Neural progenitor cell (in vitro differentiated cells): ENCODE measurements around the gene MFAP5. TPM values are rescaled to one million over a fixed set of nuclear protein-coding genes. Genes with fewer than 3 reads are reported as not detected.

Source experiments
- DNase-seq: peaks from one replicate; pipeline ENCODE4 v3.0.0-alpha.2; 2016; ENCODE audit warnings: low spot score
- H2AFZ ChIP-seq: fragments of 200-600 bp; sonication (generic); replicated peaks from 2 replicates; pipeline ENCODE4 v1.6.1; 2016; ENCODE audit warnings: antibody characterized with exemption
- H3F3A ChIP-seq: fragments of 200-600 bp; sonication (generic); 2 replicates; pipeline ENCODE4 v1.6.1; 2016; ENCODE audit warnings: antibody characterized with exemption, low read depth
- H3K27ac ChIP-seq: fragments of 200-600 bp; sonication (generic); 2 replicates; pipeline ENCODE4 v1.5.1; 2016; ENCODE audit warnings: mild to moderate bottlenecking
- H3K27me3 ChIP-seq: fragments of 200-600 bp; sonication (generic); 2 replicates; pipeline ENCODE4 v1.6.1; 2016; ENCODE audit warnings: mild to moderate bottlenecking, moderate library complexity
- H3K36me3 ChIP-seq: fragments of 200-600 bp; sonication (generic); 2 replicates; pipeline ENCODE4 v1.5.1; 2016
- H3K4me1 ChIP-seq: fragments of 200-600 bp; sonication (generic); 2 replicates; pipeline ENCODE4 v1.6.1; 2016; ENCODE audit warnings: mixed run types
- H3K4me2 ChIP-seq: fragments of 200-600 bp; sonication (generic); 2 replicates; pipeline ENCODE4 v1.6.1; 2016
- H3K4me3 ChIP-seq: fragments of 200-600 bp; sonication (generic); 2 replicates; pipeline ENCODE4 v1.5.1; 2016
- H3K79me2 ChIP-seq: fragments of 200-600 bp; sonication (generic); 2 replicates; pipeline ENCODE4 v1.6.1; 2016; ENCODE audit warnings: low read depth
- H3K9ac ChIP-seq: fragments of 200-600 bp; sonication (generic); 2 replicates; pipeline ENCODE4 v1.6.1; 2016
- H3K9me3 ChIP-seq: fragments of 200-600 bp; sonication (generic); 2 replicates; pipeline ENCODE4 v1.5.1; 2016; ENCODE audit warnings: low read depth
- H4K20me1 ChIP-seq: fragments of 200-600 bp; sonication (generic); 2 replicates; pipeline ENCODE4 v1.6.1; 2016; ENCODE audit warnings: low read depth
- H3K27ac Mint-ChIP-seq: 3 replicates; pipeline ENCODE4 v1.8.0; 2021; ENCODE audit warnings: mixed read lengths
- H3K27me3 Mint-ChIP-seq: 2 replicates; pipeline ENCODE4 v1.8.0; 2022; ENCODE audit warnings: low read depth, mild to moderate bottlenecking, inconsistent platforms, moderate library complexity, mixed read lengths; ENCODE audit not compliant: insufficient read depth
- H3K36me3 Mint-ChIP-seq: 3 replicates; pipeline ENCODE4 v1.8.0; 2021; ENCODE audit warnings: mixed read lengths
- H3K4me1 Mint-ChIP-seq: 3 replicates; pipeline ENCODE4 v1.8.0; 2021; ENCODE audit warnings: mixed read lengths
- H3K4me3 Mint-ChIP-seq: 3 replicates; pipeline ENCODE4 v1.8.0; 2021; ENCODE audit warnings: mild to moderate bottlenecking, moderate library complexity, mixed read lengths
- H3K9me3 Mint-ChIP-seq: 3 replicates; pipeline ENCODE4 v1.8.0; 2020; ENCODE audit warnings: mixed read lengths
- EZH2 ChIP-seq: fragments of 200-600 bp; sonication (generic); IDR thresholded peaks from 2 replicates; pipeline ENCODE4 v1.6.1; 2017; ENCODE audit warnings: antibody characterized with exemption, mild to moderate bottlenecking, moderate library complexity
- EZH2phosphoT487 ChIP-seq: fragments of 200-600 bp; sonication (generic); IDR thresholded peaks from 2 replicates; pipeline ENCODE4 v1.6.1; 2017; ENCODE audit warnings: antibody characterized with exemption
- small RNA-seq: library from RNA; depleted of rRNA; stranded (forward); fragments of <200 nt; gene quantifications from one replicate; pipeline ENCODE3, GENCODE V24; 2015
- total RNA-seq: library from RNA; depleted of rRNA; stranded (reverse); fragments of >200 nt; gene quantifications from 2 replicates; pipeline ENCODE4 v1.2.3, GENCODE V29; 2015; ENCODE audit warnings: low replicate concordance
- TF ChIP-seq, protein P1 (sequence below): fragments of 200-600 bp; sonication (generic); IDR thresholded peaks from 2 replicates; pipeline ENCODE4 v1.5.1; 2017; ENCODE audit warnings: antibody characterized with exemption, mild to moderate bottlenecking

MFAP5 gene
- total RNA-seq, 1 donor from 2014 or later: not detected

DNA sequence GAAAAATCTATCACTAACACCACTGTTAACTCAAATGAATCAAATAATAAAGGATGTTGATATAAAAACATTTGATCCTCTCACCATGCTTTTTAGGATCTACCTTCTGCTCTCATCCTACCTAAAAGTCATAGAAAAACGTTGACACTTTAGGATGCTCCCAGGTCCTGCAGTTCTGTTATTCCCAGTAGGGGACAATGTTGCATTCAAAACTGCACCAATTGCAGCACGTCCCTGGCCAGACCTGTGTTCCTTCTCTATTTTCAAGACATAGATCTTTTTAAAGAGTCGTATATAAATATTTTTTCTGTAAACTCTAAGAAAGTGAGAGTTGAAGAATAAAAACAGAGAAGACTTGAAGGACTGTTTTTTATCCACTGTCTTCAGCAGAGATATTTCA lies 58.8 kb downstream of the MFAP5 start:
- H3K4me3 Mint-ChIP-seq: no peak overlapping the region
- no peaks in the 10 kb centered on the region for H3K36me3 Mint-ChIP-seq
- Histone ChIP-seq H3K9ac (no peak overlapping the region), H3K36me3 (no peaks in the 10 kb centered on the region), H3K79me2 (no peaks in the 10 kb centered on the region), H3K4me3 (no peak overlapping the region), H3K27me3 (no peaks in the 10 kb centered on the region), H4K20me1 (no peaks in the 10 kb centered on the region), H3K4me2 (no peak overlapping the region), H2AFZ (peak overlapping the region; percentile 90), H3F3A (no peaks in the 10 kb centered on the region), H3K9me3 (no peaks in the 10 kb centered on the region), H3K27ac (no peak overlapping the region), H3K4me1 (peaks cover 5% of the 10 kb centered on the region)
- no peak for DNase-seq
- H3K27me3 Mint-ChIP-seq: no peaks in the 10 kb centered on the region
- no peaks in the 10 kb centered on the region for H3K9me3 Mint-ChIP-seq
- no peak overlapping the region for H3K27ac Mint-ChIP-seq
- TF ChIP-seq, protein P1, sequence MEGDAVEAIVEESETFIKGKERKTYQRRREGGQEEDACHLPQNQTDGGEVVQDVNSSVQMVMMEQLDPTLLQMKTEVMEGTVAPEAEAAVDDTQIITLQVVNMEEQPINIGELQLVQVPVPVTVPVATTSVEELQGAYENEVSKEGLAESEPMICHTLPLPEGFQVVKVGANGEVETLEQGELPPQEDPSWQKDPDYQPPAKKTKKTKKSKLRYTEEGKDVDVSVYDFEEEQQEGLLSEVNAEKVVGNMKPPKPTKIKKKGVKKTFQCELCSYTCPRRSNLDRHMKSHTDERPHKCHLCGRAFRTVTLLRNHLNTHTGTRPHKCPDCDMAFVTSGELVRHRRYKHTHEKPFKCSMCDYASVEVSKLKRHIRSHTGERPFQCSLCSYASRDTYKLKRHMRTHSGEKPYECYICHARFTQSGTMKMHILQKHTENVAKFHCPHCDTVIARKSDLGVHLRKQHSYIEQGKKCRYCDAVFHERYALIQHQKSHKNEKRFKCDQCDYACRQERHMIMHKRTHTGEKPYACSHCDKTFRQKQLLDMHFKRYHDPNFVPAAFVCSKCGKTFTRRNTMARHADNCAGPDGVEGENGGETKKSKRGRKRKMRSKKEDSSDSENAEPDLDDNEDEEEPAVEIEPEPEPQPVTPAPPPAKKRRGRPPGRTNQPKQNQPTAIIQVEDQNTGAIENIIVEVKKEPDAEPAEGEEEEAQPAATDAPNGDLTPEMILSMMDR: peak; percentile 47
- TF ChIP-seq EZH2 (no peak), EZH2phosphoT487 (no peak)
- H3K4me1 Mint-ChIP-seq: no peaks in the 10 kb centered on the region

DNA sequence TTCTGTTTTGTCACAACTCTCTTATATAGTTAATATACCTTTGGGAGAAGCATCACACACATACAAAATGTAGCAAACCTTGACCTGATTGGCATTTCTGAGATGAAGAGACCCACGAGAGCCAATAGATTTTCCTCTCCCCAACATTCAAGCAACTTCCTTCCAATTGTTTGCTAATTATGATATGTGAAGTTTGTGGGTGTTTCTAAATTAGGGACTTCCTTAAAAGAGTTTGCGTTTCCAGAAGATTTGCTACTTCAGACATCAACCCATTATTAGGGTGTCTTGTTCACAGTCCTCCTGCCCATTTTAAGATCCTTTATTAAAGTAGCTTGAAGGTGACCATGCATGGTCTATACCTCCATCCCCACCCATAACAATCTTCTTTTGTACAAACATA lies 59.3 kb downstream of the MFAP5 start:
- no peak for DNase-seq
- no peak overlapping the region for H3K9ac ChIP-seq
- Mint-ChIP-seq H3K4me3 (no peak overlapping the region), H3K27me3 (no peaks in the 10 kb centered on the region), H3K36me3 (no peaks in the 10 kb centered on the region), H3K4me1 (no peaks in the 10 kb centered on the region), H3K9me3 (no peaks in the 10 kb centered on the region), H3K27ac (no peak overlapping the region)
- no peaks in the 10 kb centered on the region for H3K36me3 ChIP-seq
- H3K4me1 ChIP-seq: peaks cover 5% of the 10 kb centered on the region
- TF ChIP-seq EZH2 (no peak), EZH2phosphoT487 (no peak)
- TF ChIP-seq, protein P1: no peak
- no peak overlapping the region for H3K27ac ChIP-seq
- no peaks in the 10 kb centered on the region for H3K9me3 ChIP-seq
- no peak overlapping the region for H3K4me3 ChIP-seq
- H3K4me2 ChIP-seq: no peak overlapping the region
- H3K79me2 ChIP-seq: no peaks in the 10 kb centered on the region
- H3F3A ChIP-seq: no peaks in the 10 kb centered on the region
- H4K20me1 ChIP-seq: no peaks in the 10 kb centered on the region
- no peaks in the 10 kb centered on the region for H3K27me3 ChIP-seq
- no peak overlapping the region for H2AFZ ChIP-seq

DNA sequence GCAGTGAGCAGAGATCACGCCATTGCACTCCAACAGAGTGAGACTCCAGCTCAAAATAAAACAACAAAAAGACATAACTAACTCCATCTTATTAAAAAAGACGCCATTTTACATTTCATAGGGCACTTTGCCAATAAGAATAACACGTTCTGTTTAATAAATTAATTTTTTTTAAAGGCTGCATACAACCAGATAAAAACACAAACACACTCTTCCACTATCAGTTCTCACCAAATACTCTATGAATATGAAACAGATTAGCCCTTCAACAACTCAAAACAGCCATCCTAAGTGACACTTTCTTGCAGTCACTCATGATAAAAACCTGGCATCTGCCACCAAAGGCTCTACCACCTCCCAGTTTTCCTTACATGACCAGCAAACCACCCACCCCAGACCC lies 66.1 kb downstream of the MFAP5 start:
- Histone ChIP-seq H3K4me3 (no peak overlapping the region), H3K79me2 (no peaks in the 10 kb centered on the region), H3K27me3 (no peaks in the 10 kb centered on the region), H3K4me1 (no peaks in the 10 kb centered on the region), H4K20me1 (no peaks in the 10 kb centered on the region), H2AFZ (no peak overlapping the region), H3K27ac (no peak overlapping the region), H3K9me3 (no peaks in the 10 kb centered on the region), H3K4me2 (no peak overlapping the region), H3F3A (no peaks in the 10 kb centered on the region), H3K9ac (no peak overlapping the region), H3K36me3 (no peaks in the 10 kb centered on the region)
- TF ChIP-seq EZH2 (no peak), EZH2phosphoT487 (no peak)
- TF ChIP-seq, protein P1: no peak
- Mint-ChIP-seq H3K27me3 (peaks cover 2% of the 10 kb centered on the region), H3K4me3 (no peak overlapping the region), H3K4me1 (no peaks in the 10 kb centered on the region), H3K9me3 (no peaks in the 10 kb centered on the region), H3K27ac (no peak overlapping the region), H3K36me3 (no peaks in the 10 kb centered on the region)
- no peak for DNase-seq

Small RNAs within 50 kb of the gene (small RNA-seq; reads per million reads assigned to genes)
- gene RF00564: not detected

Other genes with a start within 250 kb of the MFAP5 start
- not detected in 2 replicates for gene CLEC6A, start 206.9 kb downstream of the MFAP5 start, total RNA-seq
- 0.19 TPM in 2 replicates for gene CLEC4D, start 149.3 kb downstream of the MFAP5 start, total RNA-seq
- gene CLEC4E, start 121.9 kb downstream of the MFAP5 start, total RNA-seq: not detected in 2 replicates
- gene AICDA, start 50.0 kb downstream of the MFAP5 start, total RNA-seq: not detected in 2 replicates
- 113 and 131 TPM in 2 replicates for gene RIMKLB, start 35.2 kb upstream of the MFAP5 start, total RNA-seq
- 0.15 and 0.43 TPM in 2 replicates for gene A2ML1, start 159.8 kb upstream of the MFAP5 start, total RNA-seq